ENCODE data around the gene RYR1. TPM values are rescaled to one million over a fixed set of nuclear protein-coding genes. Genes with fewer than 3 reads are reported as not detected.

RYR1 gene
- total and polyA plus RNA-seq, 10 of the 15 experiments (the other 5 are each of a cell fraction or from before 2014, with no cell fraction given) = under 0.01 to 0.32 (median 0.07) TPM; not detected in 1

GRCh38 chr19:38417544-38418506, 15.7 kb upstream of the RYR1 start (continued):
- TF ChIP-seq BCLAF1 (IDR thresholded peaks at IDR 0.05) (no peak), ASH2L (IDR thresholded peaks at IDR 0.05; ENCODE audit: borderline replicate concordance, low read depth) (no peak), WRNIP1 (IDR thresholded peaks at IDR 0.05; ENCODE audit: borderline replicate concordance, low read depth, low read length) (no peak), NR2F1 (conservative IDR thresholded peaks at IDR 0.05) (no peak), TCF3 (IDR thresholded peaks at IDR 0.05; ENCODE audit: borderline replicate concordance, insufficient read depth, low read depth, low read length) (no peak), FOXM1 (IDR thresholded peaks at IDR 0.05; ENCODE audit: low read depth, low read length) (no peak), CREM (IDR thresholded peaks at IDR 0.05; ENCODE audit: low read depth) (peak; percentile 59; the same call in 1 of the 2 replicates), CHD2 (IDR thresholded peaks at IDR 0.05; ENCODE audit: borderline replicate concordance, low read depth, low read length) (no peak), BHLHE40 (IDR thresholded peaks at IDR 0.05; ENCODE audit: borderline replicate concordance in 1 of 2, low read depth in 2 of 2, low read length in 1 of 2) (0 out of 4 replicates have a peak, but pooled peaks of 1 of the 2 experiments have one; percentile 6), SIX5 (IDR thresholded peaks at IDR 0.05; ENCODE audit: low read depth, low read length, severe bottlenecking) (no peak), PKNOX1 (IDR thresholded peaks at IDR 0.05) (no peak), ESRRA (IDR thresholded peaks at IDR 0.05; ENCODE audit: low read length) (no peak), CTCF (IDR thresholded peaks at IDR 0.05 in 2 of 3, conservative IDR thresholded peaks at IDR 0.05 in 1 of 3; ENCODE audit: control insufficient read depth in 2 of 3, extremely low read depth in 1 of 3, insufficient read depth in 1 of 3, low read depth in 3 of 3, low read length in 3 of 3) (peak in 1 of 3 experiments; percentile 1; a peak in 1 of 6 replicates), BCL11A (IDR thresholded peaks at IDR 0.05; ENCODE audit: low read depth, low read length) (no peak), PAX5 (IDR thresholded peaks at IDR 0.05; ENCODE audit: borderline replicate concordance, low read depth, low read length) (0 out of 2 replicates have a peak, but pooled peaks have one; percentile 5), BRCA1 (IDR thresholded peaks at IDR 0.05; ENCODE audit: low read depth, low read length) (no peak), JUND (IDR thresholded peaks at IDR 0.05; ENCODE audit: low read depth, low read length) (no peak), PRDM15 (CRISPR knock-in tag; IDR thresholded peaks at IDR 0.05) (no peak), SIN3A (IDR thresholded peaks at IDR 0.05; ENCODE audit: low read depth, low read length) (no peak)
